B cell (primary cell): ENCODE measurements around the gene CCDC187.

Source experiments
- EZH2 ChIP-seq: IDR thresholded peaks from 2 replicates; pipeline ENCODE4 v1.6.1; 2012; ENCODE audit warnings: borderline replicate concordance, low read depth, mild to moderate bottlenecking, moderate library complexity, low read length; ENCODE audit not compliant: insufficient read depth, poor library complexity, severe bottlenecking
- TF ChIP-seq, protein P1 (sequence below): fragments of 200-600 bp; IDR thresholded peaks from one replicate; pipeline ENCODE4 v1.8.0; 2022; ENCODE audit warnings: antibody characterized with exemption, mild to moderate bottlenecking

DNA sequence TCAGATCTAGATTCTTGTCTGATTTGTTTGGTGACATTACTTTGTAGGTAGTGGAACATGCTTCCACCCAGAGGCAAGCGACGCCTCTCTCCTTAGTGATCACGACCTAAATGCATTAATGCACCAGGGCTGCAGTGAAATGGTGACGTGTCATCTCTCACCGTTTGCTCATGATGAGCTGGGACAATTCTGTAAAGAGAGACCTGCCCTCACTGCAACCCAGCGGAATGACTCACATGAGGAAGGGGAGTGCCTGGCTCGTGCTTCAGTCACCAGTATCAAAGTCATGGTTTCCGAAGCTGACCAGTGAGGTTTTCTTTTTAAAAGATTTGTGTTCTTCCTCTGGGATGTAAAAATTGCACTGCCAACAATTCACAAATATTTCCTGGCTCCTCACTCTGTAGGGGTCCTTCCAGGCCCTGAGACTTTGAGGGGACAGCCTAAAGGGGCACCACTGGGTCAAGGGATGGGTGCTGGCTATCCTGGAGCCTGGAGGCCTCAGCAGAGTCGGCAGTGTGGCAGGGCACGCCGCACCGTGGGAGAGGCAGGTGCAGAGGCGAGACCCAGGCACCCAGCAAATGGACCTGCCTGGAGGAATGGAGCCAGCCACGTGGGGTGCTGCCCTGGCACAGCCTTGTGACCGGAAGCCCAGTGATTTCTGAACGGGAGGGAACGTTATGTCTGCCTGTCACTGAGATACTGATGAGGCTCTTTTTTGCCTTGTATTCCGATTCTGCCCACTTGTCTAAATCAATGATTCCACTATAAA, 75.6 kb downstream of the CCDC187 start:
- no peak for TF ChIP-seq EZH2
- TF ChIP-seq, protein P1, sequence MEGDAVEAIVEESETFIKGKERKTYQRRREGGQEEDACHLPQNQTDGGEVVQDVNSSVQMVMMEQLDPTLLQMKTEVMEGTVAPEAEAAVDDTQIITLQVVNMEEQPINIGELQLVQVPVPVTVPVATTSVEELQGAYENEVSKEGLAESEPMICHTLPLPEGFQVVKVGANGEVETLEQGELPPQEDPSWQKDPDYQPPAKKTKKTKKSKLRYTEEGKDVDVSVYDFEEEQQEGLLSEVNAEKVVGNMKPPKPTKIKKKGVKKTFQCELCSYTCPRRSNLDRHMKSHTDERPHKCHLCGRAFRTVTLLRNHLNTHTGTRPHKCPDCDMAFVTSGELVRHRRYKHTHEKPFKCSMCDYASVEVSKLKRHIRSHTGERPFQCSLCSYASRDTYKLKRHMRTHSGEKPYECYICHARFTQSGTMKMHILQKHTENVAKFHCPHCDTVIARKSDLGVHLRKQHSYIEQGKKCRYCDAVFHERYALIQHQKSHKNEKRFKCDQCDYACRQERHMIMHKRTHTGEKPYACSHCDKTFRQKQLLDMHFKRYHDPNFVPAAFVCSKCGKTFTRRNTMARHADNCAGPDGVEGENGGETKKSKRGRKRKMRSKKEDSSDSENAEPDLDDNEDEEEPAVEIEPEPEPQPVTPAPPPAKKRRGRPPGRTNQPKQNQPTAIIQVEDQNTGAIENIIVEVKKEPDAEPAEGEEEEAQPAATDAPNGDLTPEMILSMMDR = no peak
